HepG2 (cell line): ENCODE data around the gene TFPI2. TPM values are rescaled to one million over a fixed set of nuclear protein-coding genes. Genes with fewer than 3 reads are reported as not detected.

Experiments
- ATAC-seq: fragments of 200-7000 bp; cut with Tn5 transposase; 3 replicates; pipeline ENCODE4 v1.9.1; 2020; ENCODE audit warnings: mild to moderate bottlenecking, moderate library complexity
- BruUV-seq: library from RNA; stranded (reverse); fragments of 400-500 nt; replicated peaks from 2 replicates; lab custom pipeline; 2021; lab: Mats Ljungman, UMichigan
- CTCF ChIA-PET: fragments of 300-600 bp; formaldehyde crosslinking; extraction: SDS; loops from one replicate; lab custom pipeline; 2021; ENCODE audit warnings: low total read pairs, inconsistent platforms, low intra/inter-chr PET ratio; lab: Yijun Ruan, JAX
- POLR2A ChIA-PET: fragments of 350-600 bp; sonication (Branson Sonifier 250); formaldehyde crosslinking; loops from one replicate; lab custom pipeline; 2020; ENCODE audit warnings: antibody characterized with exemption, inconsistent platforms; lab: Yijun Ruan, JAX
- DNase-seq: peaks from one replicate; pipeline ENCODE4 v3.0.0-alpha.2; 2015; ENCODE audit warnings: low spot score
- FAIRE-seq: peaks from 3 replicates; lab custom pipeline; 2011; peaks lifted over from hg19 to GRCh38; lab: Jason Lieb, UNC
- H2AFZ ChIP-seq: one replicate; pipeline ENCODE4 v1.6.1; 2011; ENCODE audit warnings: low read length, inconsistent platforms
- H3K27ac ChIP-seq: fragments of 300-600 bp; 3 replicates; pipeline ENCODE4 v1.8.0; 2011; ENCODE audit warnings: mixed run types, mild to moderate bottlenecking, mixed read lengths, low read length, inconsistent platforms; ENCODE audit not compliant: insufficient read depth; ENCODE audit errors: extremely low read length
- H3K27me3 ChIP-seq, 2 experiments: fragments of 200-600 bp in 1 of 2; 2 replicates in 1 of 2; 3 replicates in 1 of 2; pipeline versions ENCODE4 v1.6.0 to v1.8.0; 2011; ENCODE audit warnings: low read length in 2 of 2, mild to moderate bottlenecking in 2 of 2, moderate library complexity in 2 of 2, inconsistent platforms in 1 of 2; ENCODE audit not compliant: insufficient read depth in 2 of 2, control insufficient read depth in 1 of 2
- H3K36me3 ChIP-seq, 2 experiments: fragments of 200-600 bp in 1 of 2; replicated peaks in 1 of 2; 2 replicates in 1 of 2; 3 replicates in 1 of 2; pipeline versions ENCODE4 v1.5.1 to v1.8.0; 2011; ENCODE audit warnings: low read length in 2 of 2, inconsistent platforms in 1 of 2; ENCODE audit not compliant: insufficient read depth in 2 of 2, control insufficient read depth in 1 of 2
- H3K4me1 ChIP-seq: 2 replicates; pipeline ENCODE4 v1.5.1; 2012; ENCODE audit warnings: low read length, inconsistent platforms; ENCODE audit not compliant: insufficient read depth
- H3K4me2 ChIP-seq: 2 replicates; pipeline ENCODE4 v1.6.0; 2011; ENCODE audit warnings: low read depth, low read length, inconsistent platforms
- H3K4me3 ChIP-seq, 3 experiments: fragments of 200-600 bp in 1 of 3; sonication (generic), shearing (Covaris generic) in 1 of 3; replicated peaks in 1 of 3; 2 replicates each; pipeline ENCODE4 v1.5.1; 2011 to 2016; ENCODE audit warnings: low read length in 3 of 3, inconsistent platforms in 2 of 3, low read depth in 2 of 3, mild to moderate bottlenecking in 2 of 3, control low read depth in 1 of 3, mixed read lengths in 1 of 3; ENCODE audit not compliant: insufficient read depth in 1 of 3
- H3K79me2 ChIP-seq: one replicate; pipeline ENCODE4 v1.6.1; 2011; ENCODE audit warnings: low read length, inconsistent platforms; ENCODE audit not compliant: insufficient read depth
- H3K9ac ChIP-seq: 2 replicates; pipeline ENCODE4 v1.6.0; 2011; ENCODE audit warnings: mild to moderate bottlenecking, low read depth, low read length, inconsistent platforms; ENCODE audit not compliant: insufficient read depth
- H3K9me3 ChIP-seq: 2 replicates; pipeline ENCODE4 v1.5.1; 2012; ENCODE audit warnings: mild to moderate bottlenecking, low read length
- H4K20me1 ChIP-seq: 2 replicates; pipeline ENCODE4 v1.6.0; 2011; ENCODE audit warnings: inconsistent platforms, mild to moderate bottlenecking, low read length, moderate library complexity; ENCODE audit not compliant: insufficient read depth
- MAFF ChIP-seq: IDR thresholded peaks from 2 replicates; pipeline ENCODE4 v1.6.1; 2011; ENCODE audit warnings: low read depth, low read length, improper control_type of control experiment
- MIXL1 ChIP-seq: IDR thresholded peaks from 2 replicates; pipeline ENCODE4 v1.6.1; 2016
- MTA3 ChIP-seq: sonication (generic); formaldehyde crosslinking; IDR thresholded peaks from 2 replicates; pipeline ENCODE4 v1.4.0; 2020; ENCODE audit warnings: missing genetic modification reagents
- MZF1 ChIP-seq: sonication (generic); formaldehyde crosslinking; IDR thresholded peaks from 2 replicates; pipeline ENCODE4 v1.8.1; 2023; ENCODE audit warnings: mild to moderate bottlenecking, missing genetic modification reagents, borderline replicate concordance
- NFE2L2 ChIP-seq: fragments of 150-350 bp; IDR thresholded peaks from 2 replicates; pipeline ENCODE4 v1.6.1; 2014; ENCODE audit warnings: low read length
- REXO4 ChIP-seq: sonication (generic); formaldehyde crosslinking; IDR thresholded peaks from 2 replicates; pipeline ENCODE4 v1.8.0; 2022; ENCODE audit warnings: missing genetic modification reagents, mild to moderate bottlenecking, borderline replicate concordance
- TCF7L2 ChIP-seq: IDR thresholded peaks from 2 replicates; pipeline ENCODE4 v1.6.1; 2011; ENCODE audit warnings: mild to moderate bottlenecking, low read depth, low read length, moderate library complexity
- ZFYVE20 ChIP-seq: sonication (generic); formaldehyde crosslinking; IDR thresholded peaks from 2 replicates; pipeline ENCODE4 v1.8.0; 2023; ENCODE audit warnings: low read depth, mild to moderate bottlenecking, moderate library complexity, missing genetic modification reagents, borderline replicate concordance
- ZNF557 ChIP-seq: sonication (generic); formaldehyde crosslinking; IDR thresholded peaks from 2 replicates; pipeline ENCODE4 v1.4.0; 2020; ENCODE audit warnings: missing genetic modification reagents
- ZNF558 ChIP-seq: sonication (generic); formaldehyde crosslinking; IDR thresholded peaks from 2 replicates; pipeline ENCODE4 v1.9.0; 2022; ENCODE audit warnings: mild to moderate bottlenecking, missing genetic modification reagents, borderline replicate concordance
- ZNF569 ChIP-seq: sonication (generic); formaldehyde crosslinking; IDR thresholded peaks from 2 replicates; pipeline ENCODE4 v1.5.0; 2020; ENCODE audit warnings: mild to moderate bottlenecking, missing genetic modification reagents, moderate library complexity, borderline replicate concordance
- WGBS: methylation state at CpG from one replicate; pipeline ENCODE4 v1.1.6; 2017; ENCODE audit warnings: low lambda C conversion rate; 5-methylcytosine and 5-hydroxymethylcytosine counted together
- in situ Hi-C: cut with HindIII; loops from 2 replicates; pipeline ENCODE4 v1.10.0; 2017; ENCODE audit warnings: low pct_unique_long_range_greater_than_20kb; ENCODE audit not compliant: extremely low pct_ligation_motif_present
- intact Hi-C: fragments of 100-400 bp; cut with micrococcal nuclease; formaldehyde crosslinking; loops from one replicate; pipeline ENCODE4 v1.10.0; 2022; ENCODE audit not compliant: unreplicated experiment
- polyA plus RNA-seq, 8 experiments: library from polyadenylated mRNA; depleted of rRNA in 3 of 8; stranded (reverse) in 7 of 8; unstranded in 1 of 8; fragments of >200 nt; fragmentation: Illumina TruSeq in 4 of 8; extraction: Trizol in 4 of 8; gene quantifications; 2 replicates each; pipeline versions ENCODE4 v1.2.1 to v1.2.3, GENCODE V29; 2011 to 2016; ENCODE audit warnings: low read depth in 4 of 8, missing spikeins in 1 of 8, mixed read lengths in 1 of 8; ENCODE audit not compliant: insufficient read depth in 1 of 8
- total RNA-seq, 5 experiments: library from RNA; depleted of rRNA; stranded (reverse); fragments of >200 nt; fragmentation: Illumina TruSeq; extraction: Trizol; gene quantifications; 2 replicates each; pipeline ENCODE4 v1.2.3, GENCODE V29; 2016; ENCODE audit warnings: low read depth in 1 of 5
- TF ChIP-seq, protein P1 (sequence below), 2 experiments: sonication (generic) in 1 of 2; formaldehyde crosslinking in 1 of 2; IDR thresholded peaks; 2 replicates each; pipeline versions ENCODE4 v1.4.0 to v1.6.1; 2018 to 2020; ENCODE audit warnings: missing genetic modification reagents in 2 of 2, borderline replicate concordance in 1 of 2, low read depth in 1 of 2, mild to moderate bottlenecking in 1 of 2, missing biosample characterization in 1 of 2
- TF ChIP-seq, protein P2 (sequence below): sonication (generic); formaldehyde crosslinking; IDR thresholded peaks from 2 replicates; pipeline ENCODE4 v1.8.1; 2023; ENCODE audit warnings: mild to moderate bottlenecking, inconsistent platforms, moderate library complexity, missing genetic modification reagents, borderline replicate concordance
- TF ChIP-seq, protein P3 (sequence below): sonication (generic); formaldehyde crosslinking; IDR thresholded peaks from 2 replicates; pipeline ENCODE4 v1.4.0; 2020; ENCODE audit warnings: missing genetic modification reagents

TFPI2 gene
- total and polyA plus RNA-seq, 2 of the 13 experiments (the other 11 are each of a cell fraction or from before 2014, with no cell fraction given): 0.16 to 0.22 TPM

DNA sequence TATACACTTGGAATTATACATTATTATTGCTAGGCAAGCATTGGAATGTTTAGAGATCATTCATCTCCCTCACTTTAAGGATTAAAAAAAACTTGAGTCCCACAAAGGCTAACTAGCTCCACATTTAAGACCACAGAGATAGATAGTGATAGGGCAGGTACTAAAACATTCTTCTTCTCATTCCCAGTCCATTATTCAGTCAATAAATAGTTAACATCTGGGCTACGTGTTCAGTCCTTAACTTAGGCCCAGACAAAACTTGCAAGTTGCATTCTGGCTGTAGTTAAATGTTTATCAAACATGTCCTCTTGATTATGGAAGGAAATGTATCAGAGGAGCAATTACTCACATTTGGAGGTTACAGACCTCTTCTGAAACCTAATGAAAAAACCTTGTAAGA, 33.4 kb upstream of the TFPI2 start (continued):
- TF ChIP-seq MAFF: no peak
- TF ChIP-seq REXO4 (CRISPR knock-in tag): no peak
- TF ChIP-seq, protein P1, sequence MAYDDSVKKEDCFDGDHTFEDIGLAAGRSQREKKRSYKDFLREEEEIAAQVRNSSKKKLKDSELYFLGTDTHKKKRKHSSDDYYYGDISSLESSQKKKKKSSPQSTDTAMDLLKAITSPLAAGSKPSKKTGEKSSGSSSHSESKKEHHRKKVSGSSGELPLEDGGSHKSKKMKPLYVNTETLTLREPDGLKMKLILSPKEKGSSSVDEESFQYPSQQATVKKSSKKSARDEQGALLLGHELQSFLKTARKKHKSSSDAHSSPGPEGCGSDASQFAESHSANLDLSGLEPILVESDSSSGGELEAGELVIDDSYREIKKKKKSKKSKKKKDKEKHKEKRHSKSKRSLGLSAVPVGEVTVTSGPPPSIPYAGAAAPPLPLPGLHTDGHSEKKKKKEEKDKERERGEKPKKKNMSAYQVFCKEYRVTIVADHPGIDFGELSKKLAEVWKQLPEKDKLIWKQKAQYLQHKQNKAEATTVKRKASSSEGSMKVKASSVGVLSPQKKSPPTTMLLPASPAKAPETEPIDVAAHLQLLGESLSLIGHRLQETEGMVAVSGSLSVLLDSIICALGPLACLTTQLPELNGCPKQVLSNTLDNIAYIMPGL (CRISPR knock-in tag; IDR thresholded peaks at IDR 0.05; ENCODE audit: borderline replicate concordance in 1 of 2, low read depth in 1 of 2): no peak
- TF ChIP-seq ZNF558 (CRISPR knock-in tag): no peak
- TF ChIP-seq MTA3 (CRISPR knock-in tag): no peak
- TF ChIP-seq, protein P2, sequence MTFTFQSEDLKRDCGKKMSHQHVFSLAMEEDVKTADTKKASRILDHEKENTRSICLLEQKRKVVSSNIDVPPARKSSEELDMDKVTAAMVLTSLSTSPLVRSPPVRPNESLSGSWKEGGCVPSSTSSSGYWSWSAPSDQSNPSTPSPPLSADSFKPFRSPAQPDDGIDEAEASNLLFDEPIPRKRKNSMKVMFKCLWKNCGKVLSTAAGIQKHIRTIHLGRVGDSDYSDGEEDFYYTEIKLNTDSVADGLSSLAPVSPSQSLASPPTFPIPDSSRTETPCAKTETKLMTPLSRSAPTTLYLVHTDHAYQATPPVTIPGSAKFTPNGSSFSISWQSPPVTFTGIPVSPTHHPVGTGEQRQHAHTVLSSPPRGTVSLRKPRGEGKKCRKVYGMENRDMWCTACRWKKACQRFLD: no peak
- no peak for TF ChIP-seq ZNF569 (CRISPR knock-in tag)

DNA sequence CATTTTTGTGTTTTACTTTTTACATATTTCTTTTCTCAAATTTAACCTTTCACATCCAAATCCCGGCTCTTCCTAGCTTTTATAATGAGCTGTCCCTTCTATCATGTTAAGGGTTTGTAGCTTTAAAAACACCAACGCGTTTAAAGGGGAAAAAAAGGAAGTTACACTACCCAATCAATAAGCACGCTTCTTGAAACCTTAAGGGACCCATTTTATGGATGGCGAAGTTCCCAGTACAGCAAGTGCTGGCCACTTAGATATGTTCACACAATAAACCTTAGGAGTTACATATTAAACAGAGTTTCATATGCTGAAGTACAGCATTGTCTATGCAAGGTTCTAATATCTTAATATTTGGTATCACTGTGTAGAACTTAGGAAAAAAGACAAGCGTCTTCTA, 32.7 kb upstream of the TFPI2 start:
- ChIA-PET POLR2A (no interaction called here), CTCF (no interaction called here)
- no peaks in the 10 kb centered on the region for H3K4me1 ChIP-seq
- H3K4me3 ChIP-seq: no peak overlapping the region
- H3K27me3 ChIP-seq: peaks cover 5 to 16% of the 10 kb centered on the region in 2 experiments; a peak in 4 of 5 replicates
- no peak overlapping the region for H3K27ac ChIP-seq
- no peak overlapping the region for H3K4me2 ChIP-seq
- DNase-seq (no peak), FAIRE-seq (no peak), ATAC-seq (no peak)
- no peak overlapping the region for H2AFZ ChIP-seq
- in situ Hi-C loops (no loop called here), intact Hi-C loops (no loop called here)
- no peak overlapping the region for H3K9ac ChIP-seq
- H3K9me3 ChIP-seq: no peaks in the 10 kb centered on the region
- BruUV-seq: no TSS peak
- H4K20me1 ChIP-seq: no peaks in the 10 kb centered on the region
- WGBS: 27% methylated on average over 6 of the region's 6 CpGs
- H3K36me3 ChIP-seq: no peaks in the 10 kb centered on the region
- no peaks in the 10 kb centered on the region for H3K79me2 ChIP-seq
- no peak for TF ChIP-seq TCF7L2
- TF ChIP-seq NFE2L2: no peak
- no peak for TF ChIP-seq MZF1 (CRISPR knock-in tag)
- TF ChIP-seq, protein P3, sequence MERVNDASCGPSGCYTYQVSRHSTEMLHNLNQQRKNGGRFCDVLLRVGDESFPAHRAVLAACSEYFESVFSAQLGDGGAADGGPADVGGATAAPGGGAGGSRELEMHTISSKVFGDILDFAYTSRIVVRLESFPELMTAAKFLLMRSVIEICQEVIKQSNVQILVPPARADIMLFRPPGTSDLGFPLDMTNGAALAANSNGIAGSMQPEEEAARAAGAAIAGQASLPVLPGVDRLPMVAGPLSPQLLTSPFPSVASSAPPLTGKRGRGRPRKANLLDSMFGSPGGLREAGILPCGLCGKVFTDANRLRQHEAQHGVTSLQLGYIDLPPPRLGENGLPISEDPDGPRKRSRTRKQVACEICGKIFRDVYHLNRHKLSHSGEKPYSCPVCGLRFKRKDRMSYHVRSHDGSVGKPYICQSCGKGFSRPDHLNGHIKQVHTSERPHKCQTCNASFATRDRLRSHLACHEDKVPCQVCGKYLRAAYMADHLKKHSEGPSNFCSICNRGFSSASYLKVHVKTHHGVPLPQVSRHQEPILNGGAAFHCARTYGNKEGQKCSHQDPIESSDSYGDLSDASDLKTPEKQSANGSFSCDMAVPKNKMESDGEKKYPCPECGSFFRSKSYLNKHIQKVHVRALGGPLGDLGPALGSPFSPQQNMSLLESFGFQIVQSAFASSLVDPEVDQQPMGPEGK (CRISPR knock-in tag): no peak
- no peak for TF ChIP-seq ZNF557 (CRISPR knock-in tag)
- TF ChIP-seq MIXL1 (CRISPR knock-in tag): no peak
- no peak for TF ChIP-seq ZFYVE20
